NCI-H2171 (cell line): ENCODE results near the gene ZNF32.
"Not testable (repeated sequence)": the region's sequence is repeated elsewhere in the genome, so short reads cannot be mapped to it uniquely, and the experiment has no call there.

Source experiments
- DNase-seq: peaks from one replicate; lab custom pipeline; 2025; lab: John Stamatoyannopoulos, UW

Gene ZNF32

DNA sequence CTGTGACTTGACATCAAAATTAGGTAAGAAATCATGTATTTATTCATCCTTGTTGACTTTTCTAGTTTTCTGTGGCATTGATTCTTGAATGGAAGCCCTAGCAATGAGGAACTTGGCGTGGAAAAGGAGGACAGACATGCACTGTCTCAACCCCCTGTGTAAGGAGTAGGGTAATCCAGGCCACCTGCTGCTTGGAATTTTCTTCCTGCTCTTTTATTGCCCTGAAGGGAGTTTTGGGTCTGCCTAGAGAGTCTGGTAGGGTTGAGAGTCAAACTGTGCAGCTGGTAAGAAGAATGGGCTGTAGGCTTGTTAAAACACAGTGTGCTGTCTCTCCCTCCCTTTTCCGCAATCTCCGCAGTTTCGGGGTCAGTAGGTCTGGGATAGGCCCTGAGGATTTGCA, 19.7 kb downstream of the ZNF32 start:
- no peak for DNase-seq

DNA sequence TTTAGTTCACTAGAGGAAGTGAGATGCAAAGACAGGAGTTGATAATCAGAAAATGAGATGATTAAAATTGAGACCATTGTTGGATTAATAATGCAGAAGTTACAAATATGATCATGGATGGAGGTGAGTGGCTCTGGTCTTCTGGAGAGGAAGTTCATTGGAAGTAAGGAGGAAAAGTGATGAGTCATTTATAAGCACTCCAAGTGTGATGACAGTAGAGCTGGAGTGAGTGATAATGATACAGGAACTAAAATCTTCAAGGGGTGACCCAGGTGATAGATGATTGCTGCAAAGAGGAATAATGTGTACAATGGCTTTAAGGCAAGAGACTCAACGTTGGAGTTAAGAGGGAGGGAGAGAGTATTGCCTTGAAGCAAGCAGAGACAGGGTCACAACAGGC, 20.7 kb downstream of the ZNF32 start:
- no peak for DNase-seq

DNA sequence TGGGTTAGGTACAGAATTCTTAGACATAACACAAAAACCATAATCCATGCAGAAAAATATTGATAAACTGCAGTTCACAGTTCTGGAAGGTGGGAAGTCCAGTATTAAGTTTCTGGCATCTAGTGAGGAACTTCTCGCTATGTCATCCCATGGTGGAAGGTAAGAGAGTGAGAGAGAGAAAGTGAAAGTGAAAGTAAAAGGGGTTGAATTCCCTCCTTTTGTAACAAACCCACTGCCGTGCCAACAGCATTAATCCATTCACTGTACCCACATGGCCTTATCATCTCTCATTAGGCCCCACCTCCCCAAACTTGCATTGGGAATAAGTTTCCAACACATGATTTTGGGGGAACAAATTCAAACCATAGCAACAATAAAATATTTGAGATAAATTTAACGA, 25.3 kb downstream of the ZNF32 start:
- DNase-seq, result no peak

DNA sequence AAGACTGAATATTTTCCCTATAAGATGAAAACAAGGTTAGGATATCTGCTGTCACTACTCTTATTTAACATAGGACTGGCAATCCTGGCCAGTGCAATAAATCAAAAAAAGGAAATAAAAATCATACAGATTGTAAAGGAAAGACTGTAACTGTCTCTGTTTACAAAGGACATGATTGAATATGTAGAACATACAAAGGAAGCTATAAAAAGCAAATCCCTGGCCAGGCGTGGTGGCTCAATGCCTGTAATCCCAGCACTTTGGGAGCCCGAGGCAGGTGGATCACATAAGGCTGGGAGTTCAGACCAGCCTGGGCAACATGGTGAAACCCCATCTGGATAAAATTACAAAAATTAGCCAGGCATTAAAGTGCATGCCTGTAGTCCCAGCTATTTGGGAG, 26.6 kb downstream of the ZNF32 start:
- no peak for DNase-seq

DNA sequence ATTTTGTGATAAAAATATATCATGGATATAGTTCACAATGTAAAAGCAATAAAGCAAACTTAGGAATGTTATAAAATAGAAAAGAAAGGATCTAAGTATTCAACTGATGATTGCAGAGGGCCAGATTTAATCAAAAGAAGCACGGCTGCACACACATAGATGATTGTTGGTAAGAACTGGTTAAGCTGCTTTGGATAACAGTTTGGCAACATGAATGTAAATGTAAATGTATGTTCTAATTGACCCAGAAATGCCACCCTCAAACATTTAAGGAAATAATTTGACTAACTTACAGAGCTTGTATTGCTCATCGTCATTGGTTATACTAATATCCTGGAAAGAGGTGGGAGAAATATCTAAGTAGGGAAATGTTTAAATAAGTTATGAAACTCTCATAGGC, 29.3 kb downstream of the ZNF32 start:
- DNase-seq, result no peak

DNA sequence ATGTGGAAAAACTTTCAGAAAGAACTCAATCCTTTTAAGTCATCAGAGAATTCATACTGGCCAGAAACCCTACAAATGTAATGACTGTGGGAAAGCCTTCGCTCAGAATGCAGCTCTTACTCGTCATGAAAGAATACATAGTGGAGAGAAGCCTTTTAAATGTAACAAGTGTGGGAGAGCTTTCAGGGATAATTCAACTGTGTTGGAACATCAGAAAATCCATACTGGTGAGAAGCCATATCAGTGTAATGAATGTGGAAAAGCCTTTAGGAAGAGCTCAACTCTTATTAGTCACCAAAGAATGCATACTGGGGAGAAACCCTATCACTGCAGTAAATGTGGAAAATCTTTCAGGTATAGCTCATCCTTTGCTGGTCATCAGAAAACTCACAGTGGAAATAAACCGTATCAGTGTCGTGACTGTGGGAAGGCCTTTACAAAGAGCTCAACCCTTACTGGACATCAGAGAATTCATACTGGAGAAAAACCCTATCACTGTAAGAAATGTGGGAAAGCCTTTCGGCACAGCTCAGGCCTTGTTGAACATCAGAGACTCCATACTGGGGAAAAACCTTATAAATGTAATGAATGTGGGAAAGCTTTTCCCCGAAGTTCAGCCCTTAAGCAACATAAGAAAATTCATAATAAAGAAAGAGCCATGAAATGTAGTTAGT, 31.8 kb downstream of the ZNF32 start:
- DNase-seq, result no peak

DNA sequence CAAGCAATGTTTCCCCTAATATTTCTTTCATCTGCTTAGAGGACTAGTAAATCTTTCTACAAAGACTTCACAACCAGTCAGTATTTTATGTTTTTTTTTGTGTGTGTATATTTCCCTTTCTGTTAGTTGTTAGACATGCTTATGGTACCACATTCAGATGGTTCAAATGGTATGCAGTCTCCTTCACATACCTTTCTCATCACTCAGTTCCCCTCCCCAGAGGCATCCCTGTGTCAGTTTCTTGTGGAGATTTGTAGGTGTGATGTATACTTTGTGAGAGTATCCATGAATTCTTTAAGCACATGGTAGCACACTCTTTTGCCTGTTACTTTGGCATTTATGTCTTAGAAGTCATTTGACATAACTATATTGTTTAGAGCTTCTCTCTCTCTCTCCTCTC, 38.0 kb downstream of the ZNF32 start:
- no peak for DNase-seq

DNA sequence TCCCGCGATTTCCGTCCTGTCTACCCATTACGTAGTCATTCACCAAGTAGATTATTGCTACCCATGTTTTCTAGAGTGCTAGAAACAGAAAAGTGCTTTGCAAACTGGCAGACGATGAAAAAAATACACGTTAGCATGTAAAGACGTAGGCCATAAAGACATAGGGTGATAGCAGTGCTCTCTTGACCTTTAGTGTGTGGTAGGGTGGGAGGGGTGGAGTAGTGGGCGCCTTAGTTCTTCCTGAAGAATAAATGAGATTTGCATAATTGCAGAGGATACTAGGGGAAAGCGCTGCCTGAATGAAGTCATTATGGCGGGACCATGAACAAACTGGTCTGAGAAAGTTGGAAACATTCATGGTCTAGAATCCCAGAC, 41.5 kb downstream of the ZNF32 start:
- no peak for DNase-seq

DNA sequence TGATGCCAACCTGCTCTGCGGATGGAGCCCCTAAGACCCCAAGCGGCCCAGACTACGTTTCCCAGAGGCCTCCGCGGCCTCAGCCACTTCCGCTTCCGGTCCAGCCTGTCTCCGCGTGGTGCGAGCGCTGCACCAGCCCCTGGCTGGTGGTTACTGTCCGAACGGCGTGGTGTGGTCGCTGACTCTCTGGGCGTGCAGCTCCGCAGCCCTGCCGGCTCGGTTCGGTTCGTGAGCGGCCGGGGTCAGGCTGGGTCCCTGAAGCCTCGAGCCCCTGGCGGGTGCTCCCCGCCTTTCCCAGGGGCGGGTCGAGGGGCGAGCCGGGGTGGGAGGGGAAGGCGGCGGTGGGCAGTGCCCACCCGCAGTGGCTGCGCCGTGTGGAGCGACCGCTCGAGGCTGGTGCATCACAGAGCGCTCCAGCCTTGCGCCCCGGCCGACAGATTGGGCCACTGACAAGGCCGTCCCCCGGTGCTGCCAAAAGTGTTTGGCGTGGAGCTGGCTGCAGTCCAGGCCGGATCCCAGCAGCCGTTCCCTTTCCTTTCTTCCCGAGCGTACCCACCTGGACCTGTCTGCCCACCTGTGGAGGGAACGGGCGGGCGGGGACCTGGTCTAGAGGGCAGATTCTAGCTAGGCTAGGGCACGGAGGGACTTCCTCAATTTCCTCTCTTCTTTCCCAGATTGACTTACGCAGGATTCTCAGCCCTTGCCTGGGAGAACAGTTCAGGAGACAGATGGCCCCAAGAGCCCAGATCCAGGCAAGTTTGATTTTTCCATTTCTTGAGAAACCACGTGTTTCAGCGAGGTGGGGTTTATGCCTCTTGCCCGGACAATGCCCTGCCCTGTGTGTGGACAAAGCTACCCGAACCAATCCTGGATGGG, 42.1 kb downstream of the ZNF32 start, which contains the start of gene ZNF485:
Gene ZNF485, plus strand, starts transcription at position 116 of the 876 bp plus-strand sequence. Its CDS starts 613 bp downstream, at position 729.
- peak; percentile 45 for DNase-seq

DNA sequence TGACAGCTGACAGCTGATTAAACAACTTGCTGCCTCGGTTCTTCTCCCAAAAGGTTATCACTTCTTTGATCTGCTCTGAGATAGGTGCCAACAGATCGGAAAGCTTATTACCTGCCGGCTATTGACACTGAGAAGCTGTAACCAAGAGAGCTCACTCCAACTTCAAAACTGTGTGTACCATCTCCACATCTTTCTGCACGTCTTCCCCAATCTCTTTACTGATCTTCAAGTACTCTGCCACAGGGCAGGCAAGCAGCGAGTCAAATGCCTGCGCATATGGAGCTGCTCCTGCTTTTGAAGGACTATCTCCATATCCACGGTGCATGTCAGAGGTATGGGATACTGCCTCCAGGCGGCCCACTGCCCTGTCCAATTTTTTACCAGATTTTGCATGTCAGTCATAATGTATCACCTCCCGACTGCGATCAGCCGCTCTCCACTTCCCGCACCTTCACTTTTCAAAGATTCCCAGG, 42.8 kb downstream of the ZNF32 start:
- no peak for DNase-seq

DNA sequence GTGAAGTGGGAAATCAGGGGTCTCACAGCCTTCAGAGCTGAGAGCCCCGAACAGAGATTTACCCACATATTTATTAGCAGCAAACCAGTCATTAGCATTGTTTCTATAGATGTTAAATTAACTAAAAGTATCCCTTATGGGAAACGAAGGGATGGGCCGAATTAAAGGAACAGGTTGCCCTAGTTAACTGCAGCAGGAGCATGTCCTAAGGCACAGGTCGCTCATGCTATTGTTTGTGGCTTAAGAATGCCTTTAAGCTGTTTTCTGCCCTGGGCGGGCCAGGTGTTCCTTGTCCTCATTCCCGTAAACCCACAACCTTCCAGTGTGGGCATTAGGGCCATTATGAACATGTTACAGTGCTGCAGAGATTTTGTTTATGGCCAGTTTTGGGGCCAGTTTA, 47.1 kb downstream of the ZNF32 start:
- not testable (repeated sequence) for DNase-seq

DNA sequence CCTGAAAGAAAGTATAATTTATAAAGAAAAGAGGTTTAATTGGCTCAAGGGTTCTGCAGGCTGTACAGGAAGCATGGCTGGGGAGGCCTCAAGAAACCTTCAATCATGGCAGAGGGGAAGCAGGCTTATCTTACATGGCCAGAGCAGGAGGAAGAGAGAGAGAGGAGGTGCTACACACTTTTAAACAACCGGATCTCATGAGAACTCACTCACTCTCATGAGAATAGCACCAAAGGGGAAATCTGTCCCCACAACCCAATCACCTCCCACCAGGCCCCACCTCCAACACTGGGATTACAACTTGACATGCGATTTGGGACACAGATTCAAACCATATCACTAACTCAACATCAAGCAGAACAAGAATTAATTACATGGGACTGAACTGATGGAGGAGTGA, 49.3 kb downstream of the ZNF32 start:
- DNase-seq, result no peak

DNA sequence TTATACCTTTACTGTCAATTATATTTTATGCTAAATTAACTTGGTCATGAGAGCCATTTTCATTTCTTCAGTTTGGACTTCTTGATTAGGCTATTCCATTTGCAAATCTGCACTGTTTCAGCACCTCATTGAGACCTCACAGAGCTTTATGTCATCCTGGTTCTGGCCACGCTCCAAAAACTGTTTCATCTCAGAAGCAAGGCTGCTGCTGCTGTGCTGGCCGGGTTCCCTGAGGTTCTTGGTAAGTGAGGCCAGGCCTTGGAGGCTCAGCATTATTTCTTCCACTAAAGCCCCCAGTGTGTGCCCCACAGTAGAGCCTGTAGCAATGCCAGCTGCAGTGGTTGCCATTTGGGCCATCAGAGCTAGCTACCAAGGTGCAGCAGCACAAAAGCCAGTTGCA, 50.2 kb downstream of the ZNF32 start:
- DNase-seq, result no peak

DNA sequence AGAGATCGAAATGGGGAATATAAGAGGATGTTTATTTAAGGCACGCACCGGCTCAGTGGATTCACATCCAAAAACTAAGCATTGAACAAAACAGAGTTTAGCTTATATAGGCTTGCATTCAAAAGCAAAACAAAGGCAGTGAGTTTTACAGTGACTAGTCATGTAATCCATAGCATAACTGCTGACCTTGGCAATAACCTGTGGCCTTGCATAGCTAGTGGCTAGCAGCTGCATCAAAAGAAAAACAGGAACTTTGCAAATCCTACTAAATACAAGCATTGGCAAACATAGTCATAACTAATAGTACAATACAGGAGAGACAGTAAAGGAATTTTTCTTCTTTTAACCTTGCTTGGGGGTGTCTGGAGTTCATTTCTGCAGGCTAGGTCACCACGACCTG, 52.1 kb downstream of the ZNF32 start:
- no peak for DNase-seq

DNA sequence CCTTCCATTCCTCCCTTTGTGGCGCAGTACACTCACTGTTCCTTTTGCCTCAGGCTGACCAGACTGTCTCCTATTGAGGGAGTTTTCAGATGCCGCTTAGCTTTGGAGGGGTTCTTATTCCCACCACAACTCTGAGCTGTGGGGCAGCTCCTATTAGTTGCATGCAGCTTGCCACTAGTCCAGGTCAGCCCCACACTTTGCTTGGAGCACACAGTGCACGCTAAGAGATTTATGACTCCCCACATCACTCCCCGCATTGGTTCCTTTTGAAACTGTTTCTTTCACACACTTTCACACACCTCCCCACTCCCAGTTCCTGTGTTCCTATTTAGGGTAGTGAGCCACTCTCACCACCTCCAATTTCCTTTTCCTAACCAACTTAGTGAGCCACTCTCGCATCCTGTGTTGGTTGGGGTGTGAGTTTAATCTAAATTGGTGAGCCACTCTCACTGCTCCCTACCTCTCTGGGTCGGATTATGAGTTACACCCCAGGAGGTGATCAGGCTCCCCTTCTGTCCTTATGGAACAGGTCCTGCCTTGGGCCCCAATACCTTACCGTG, 52.9 kb downstream of the ZNF32 start:
- no peak for DNase-seq

DNA sequence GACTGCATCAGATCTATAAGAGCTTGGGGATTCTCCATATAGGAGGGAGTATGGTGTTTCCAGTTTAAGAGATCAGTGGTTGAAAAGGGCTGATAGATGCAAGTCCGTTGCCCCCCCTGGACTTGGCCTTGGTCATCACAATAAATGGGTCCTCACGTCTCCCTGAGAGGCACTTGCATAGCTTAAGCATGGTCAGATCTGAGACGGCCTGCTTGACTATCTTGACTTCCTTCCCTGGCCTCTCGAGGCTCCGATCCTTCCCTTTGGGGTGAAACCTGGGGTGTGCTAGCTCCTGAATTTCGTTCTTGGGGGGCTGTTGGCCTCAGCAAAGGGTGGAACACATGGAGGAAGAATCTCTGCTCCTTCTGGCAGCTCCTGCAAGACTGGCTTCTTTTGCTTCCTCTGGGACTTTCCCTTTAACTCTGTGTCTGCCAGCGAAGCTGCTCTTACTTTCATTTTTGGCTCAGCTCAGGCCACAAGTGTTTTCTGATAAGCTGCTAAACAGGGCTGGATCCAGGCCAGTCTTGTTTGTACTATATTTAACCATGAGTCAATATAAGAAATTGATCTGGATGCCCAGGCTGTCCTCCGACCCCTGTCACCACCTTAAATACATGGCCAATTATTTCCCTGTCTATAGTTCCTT, 53.6 kb downstream of the ZNF32 start:
- DNase-seq, result no peak
